ENCODE results near the gene CEP250. TPM values are rescaled to one million over a fixed set of nuclear protein-coding genes. Genes with fewer than 3 reads are reported as not detected.

Gene CEP250
- total RNA-seq, 1 experiment from 2014 or later = 42.3 TPM

GRCh38 chr20:35502352-35502751 lies 47.0 kb downstream of the CEP250 start:
- Histone ChIP-seq H3K27ac (ENCODE audit: low read depth, low read length) (no peak overlapping the region), H2AFZ (ENCODE audit: low read depth, low read length, poor library complexity, severe bottlenecking) (no peak overlapping the region), H3K9me3 (ENCODE audit: control insufficient read depth in 1 of 2, insufficient read depth in 1 of 2, low read depth in 1 of 2, low read length in 2 of 2) (no peaks in the 10 kb centered on the region), H3K4me2 (ENCODE audit: low read length) (no peak overlapping the region), H3K9me2 (ENCODE audit: insufficient read depth) (no peaks in the 10 kb centered on the region), H4K20me1 (ENCODE audit: insufficient read depth) (no peaks in the 10 kb centered on the region), H3K27me3 (ENCODE audit: insufficient read depth, low read length) (no peaks in the 10 kb centered on the region), H3K4me1 (ENCODE audit: control insufficient read depth in 1 of 2, insufficient read depth in 2 of 2, low read length in 2 of 2) (peaks cover 0 to 14% of the 10 kb centered on the region in 2 experiments; a peak in 2 of 4 replicates), H3K36me3 (ENCODE audit: control insufficient read depth in 1 of 2, insufficient read depth in 2 of 2, low read length in 2 of 2) (peaks cover 20 to 38% of the 10 kb centered on the region in 2 experiments; a peak in 3 of 4 replicates), H3K4me3 (replicated peaks in 1 of 2; ENCODE audit: low read depth in 1 of 2, low read length in 2 of 2) (no peak overlapping the region), H3K9ac (ENCODE audit: low read length) (no peak overlapping the region), H3K79me2 (ENCODE audit: insufficient read depth, low read length) (no peaks in the 10 kb centered on the region)
- CTCF ChIA-PET = no interaction called here
- intact Hi-C loops (cut with micrococcal nuclease) = no loop called here
- RAD21 ChIA-PET (ENCODE audit: low non-redundant PET in 1 of 2, low total read pairs in 2 of 2, uncharacterized antibody in 2 of 2, unreplicated experiment in 2 of 2) = no interaction called here
- BruUV-seq (replicated peaks) = TSS peak; percentile 51
- ATAC-seq (no peak), DNase-seq (ENCODE audit: low read depth, low spot score) (no peak)
- TF ChIP-seq CEBPB (IDR thresholded peaks at IDR 0.05; ENCODE audit: low read depth) (no peak), CBX3 (IDR thresholded peaks at IDR 0.05; ENCODE audit: low read depth) (no peak), POLR2A (IDR thresholded peaks at IDR 0.05; ENCODE audit: borderline replicate concordance, extremely low read depth, insufficient read depth, insufficient read length) (no peak), ELF1 (IDR thresholded peaks at IDR 0.05; ENCODE audit: borderline replicate concordance, low read depth) (no peak), SIN3A (IDR thresholded peaks at IDR 0.05; ENCODE audit: low read depth) (no peak), POLR2AphosphoS5 (IDR thresholded peaks at IDR 0.05; ENCODE audit: low read depth, low read length) (no peak), ZNF274 (IDR thresholded peaks at IDR 0.05; ENCODE audit: low read depth, low read length) (no peak), YY1 (IDR thresholded peaks at IDR 0.05; ENCODE audit: extremely low read depth, insufficient replicate concordance, low read depth, low read length) (no peak), ZFX (IDR thresholded peaks at IDR 0.05) (no peak), SP1 (IDR thresholded peaks at IDR 0.05; ENCODE audit: low read depth) (no peak), SRF (IDR thresholded peaks at IDR 0.05; ENCODE audit: low read depth) (no peak), JUND (IDR thresholded peaks at IDR 0.05) (no peak)
- TF ChIP-seq, protein P1, sequence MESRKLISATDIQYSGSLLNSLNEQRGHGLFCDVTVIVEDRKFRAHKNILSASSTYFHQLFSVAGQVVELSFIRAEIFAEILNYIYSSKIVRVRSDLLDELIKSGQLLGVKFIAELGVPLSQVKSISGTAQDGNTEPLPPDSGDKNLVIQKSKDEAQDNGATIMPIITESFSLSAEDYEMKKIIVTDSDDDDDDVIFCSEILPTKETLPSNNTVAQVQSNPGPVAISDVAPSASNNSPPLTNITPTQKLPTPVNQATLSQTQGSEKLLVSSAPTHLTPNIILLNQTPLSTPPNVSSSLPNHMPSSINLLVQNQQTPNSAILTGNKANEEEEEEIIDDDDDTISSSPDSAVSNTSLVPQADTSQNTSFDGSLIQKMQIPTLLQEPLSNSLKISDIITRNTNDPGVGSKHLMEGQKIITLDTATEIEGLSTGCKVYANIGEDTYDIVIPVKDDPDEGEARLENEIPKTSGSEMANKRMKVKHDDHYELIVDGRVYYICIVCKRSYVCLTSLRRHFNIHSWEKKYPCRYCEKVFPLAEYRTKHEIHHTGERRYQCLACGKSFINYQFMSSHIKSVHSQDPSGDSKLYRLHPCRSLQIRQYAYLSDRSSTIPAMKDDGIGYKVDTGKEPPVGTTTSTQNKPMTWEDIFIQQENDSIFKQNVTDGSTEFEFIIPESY (IDR thresholded peaks at IDR 0.05; ENCODE audit: extremely low read depth, insufficient replicate concordance, low read length) = no peak
- POLR2A ChIA-PET = no interaction called here

All from HCT116 (cell line).